Measurements from ENCODE around the gene LEMD1. TPM values are rescaled to one million over a fixed set of nuclear protein-coding genes. Genes with fewer than 3 reads are reported as not detected.
"Not testable (repeated sequence)": the region's sequence is repeated elsewhere in the genome, so short reads cannot be mapped to it uniquely, and the experiment has no call there.

The LEMD1 gene
- polyA plus RNA-seq, 2 donors: 0.78 to 0.81 TPM

GRCh38 chr1:205432692-205433091, 10.8 kb upstream of the LEMD1 start:
- H3K27ac ChIP-seq (ENCODE audit: low read depth in 2 of 2, low read length in 1 of 2); H3K36me3 ChIP-seq (ENCODE audit: control insufficient read depth in 2 of 2, insufficient read depth in 2 of 2, low read length in 1 of 2); H3K9me3 ChIP-seq (ENCODE audit: control insufficient read depth in 2 of 2, insufficient read depth in 1 of 2, low read depth in 1 of 2, low read length in 1 of 2); H3K4me1 ChIP-seq (ENCODE audit: control insufficient read depth in 2 of 2, insufficient read depth in 2 of 2, low read length in 1 of 2); H3K4me3 ChIP-seq (ENCODE audit: low read depth in 1 of 2, low read length in 2 of 2); H3K27me3 ChIP-seq (ENCODE audit: control insufficient read depth in 1 of 2, insufficient read depth in 2 of 2, low read length in 2 of 2): not testable (repeated sequence)
- WGBS, 2 donors: 85 to 86% methylated on average over 1 of the region's 1 CpG

DNA sequence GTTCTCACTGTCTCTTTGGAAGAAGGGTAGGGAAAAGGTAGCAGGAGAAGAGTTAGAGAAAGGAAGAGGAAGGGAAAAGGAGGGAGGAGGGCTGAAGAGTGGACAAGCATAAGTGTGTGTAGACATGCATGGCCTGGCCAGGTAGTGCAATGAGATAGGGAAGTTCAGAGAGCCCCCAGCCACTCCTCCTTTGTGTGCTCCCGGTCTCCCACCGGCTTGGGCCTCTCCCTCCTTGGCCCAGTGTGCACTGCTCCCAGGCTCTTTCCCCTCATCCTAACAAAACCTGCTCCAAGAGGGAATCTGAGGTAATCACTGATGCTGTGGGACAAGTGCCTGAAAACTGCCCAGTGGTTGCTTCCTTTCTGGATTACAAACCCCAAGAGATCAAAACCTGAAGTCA, 10.3 kb upstream of the LEMD1 start:
- H3K4me1 ChIP-seq (ENCODE audit: control insufficient read depth in 2 of 2, insufficient read depth in 2 of 2, low read length in 1 of 2): peaks cover 0 to 5% of the 10 kb centered on the region in 2 donors
- H3K27ac ChIP-seq (ENCODE audit: low read depth in 2 of 2, low read length in 1 of 2): no peak overlapping the region
- no peaks in the 10 kb centered on the region for H3K27me3 ChIP-seq (ENCODE audit: control insufficient read depth in 1 of 2, insufficient read depth in 2 of 2, low read length in 2 of 2)
- WGBS, 2 donors: 60 to 80% methylated on average over 2 of the region's 2 CpGs
- H3K36me3 ChIP-seq (ENCODE audit: control insufficient read depth in 2 of 2, insufficient read depth in 2 of 2, low read length in 1 of 2): no peaks in the 10 kb centered on the region
- H3K4me3 ChIP-seq (ENCODE audit: low read depth in 1 of 2, low read length in 2 of 2): no peak overlapping the region
- no peaks in the 10 kb centered on the region for H3K9me3 ChIP-seq (ENCODE audit: control insufficient read depth in 2 of 2, insufficient read depth in 1 of 2, low read depth in 1 of 2, low read length in 1 of 2)

DNA sequence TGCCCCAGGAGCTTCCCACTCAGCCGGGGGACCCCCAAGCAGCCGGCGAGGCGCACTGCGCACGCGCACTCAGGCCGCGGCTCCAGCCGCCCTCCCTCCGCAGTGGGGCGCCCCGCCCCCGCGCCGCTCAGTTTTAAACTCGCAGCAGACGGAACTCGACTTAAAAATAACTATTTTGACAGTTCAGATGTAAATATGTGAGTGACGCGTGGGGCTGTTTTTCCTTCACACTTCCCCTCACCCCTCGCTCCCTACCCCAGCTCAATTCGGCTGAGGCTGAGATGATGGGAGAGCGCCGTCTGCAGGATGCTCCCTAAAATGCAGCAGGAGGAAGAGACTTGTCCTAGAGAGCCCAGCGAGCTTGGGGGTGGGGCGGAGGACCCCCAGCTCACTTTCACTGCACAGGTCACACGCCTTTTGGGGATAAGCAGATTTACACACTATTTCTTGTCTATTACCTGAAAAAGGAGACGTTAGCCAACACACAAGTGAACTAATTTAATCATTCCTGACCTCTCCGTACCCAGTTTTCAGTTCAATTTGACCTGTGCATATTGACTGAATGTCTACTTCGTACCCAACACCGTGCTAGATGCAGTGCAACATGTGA, 8.9 kb upstream of the LEMD1 start:
- H3K27me3 ChIP-seq (ENCODE audit: control insufficient read depth in 1 of 2, insufficient read depth in 2 of 2, low read length in 2 of 2): no peaks in the 10 kb centered on the region
- H3K36me3 ChIP-seq (ENCODE audit: control insufficient read depth in 2 of 2, insufficient read depth in 2 of 2, low read length in 1 of 2): no peaks in the 10 kb centered on the region
- WGBS, 2 donors: 6% methylated on average over 32 of the region's 32 CpGs
- H3K4me1 ChIP-seq (ENCODE audit: control insufficient read depth in 2 of 2, insufficient read depth in 2 of 2, low read length in 1 of 2): peaks cover 0 to 5% of the 10 kb centered on the region in 2 donors
- no peaks in the 10 kb centered on the region for H3K9me3 ChIP-seq (ENCODE audit: control insufficient read depth in 2 of 2, insufficient read depth in 1 of 2, low read depth in 1 of 2, low read length in 1 of 2)
- H3K4me3 ChIP-seq (ENCODE audit: low read depth in 1 of 2, low read length in 2 of 2): peak overlapping the region; percentile 35 to 56
- H3K27ac ChIP-seq (ENCODE audit: low read depth in 2 of 2, low read length in 1 of 2): no peak overlapping the region

DNA sequence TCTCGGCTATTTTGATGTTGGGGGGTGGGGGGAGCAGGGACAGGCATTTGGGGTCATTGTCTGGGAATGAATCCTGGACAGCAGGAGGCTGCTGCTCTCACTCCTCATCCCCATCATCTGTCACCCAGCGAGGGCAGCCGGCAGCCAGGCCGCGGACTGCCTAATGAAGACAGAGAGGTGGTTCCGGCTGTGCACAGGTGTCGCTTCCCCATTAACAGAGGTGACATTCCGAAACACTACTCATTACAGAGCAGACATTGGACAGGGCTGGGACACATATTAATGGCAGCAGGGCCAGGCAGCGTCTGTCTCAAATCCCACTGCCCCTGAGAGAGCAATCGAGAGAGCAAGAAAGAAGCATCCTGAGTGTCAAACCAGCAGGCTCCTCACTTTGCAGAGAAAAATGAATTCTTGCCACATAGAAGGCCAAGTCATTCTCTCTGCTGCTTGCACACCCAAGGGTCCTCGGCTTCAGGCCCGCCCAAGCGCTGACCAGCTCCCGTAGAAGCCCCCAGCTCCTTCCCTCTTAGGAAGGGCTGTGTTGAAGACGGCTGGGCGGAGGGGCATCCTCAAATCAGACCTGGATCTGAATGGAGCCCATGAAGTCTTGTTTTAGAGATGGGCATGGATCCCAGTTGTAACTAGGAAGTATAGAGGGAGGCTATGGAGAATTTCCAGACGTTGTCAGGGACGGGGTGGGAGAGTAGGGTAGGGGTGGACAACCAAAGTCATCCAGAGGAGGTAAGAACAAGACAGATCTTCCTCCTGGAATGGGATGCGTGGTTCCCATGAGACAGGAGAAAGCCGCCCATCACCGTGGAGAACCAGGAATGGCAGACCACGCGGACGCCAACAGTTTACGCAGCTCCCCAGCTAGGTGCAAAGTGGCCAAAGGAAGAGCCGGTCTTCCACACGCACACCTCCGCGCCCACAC, 8.2 kb upstream of the LEMD1 start:
- 56 to 58% methylated on average over 29 of the region's 29 CpGs for WGBS, 2 donors

GRCh38 chr1:205424901-205425600, 3.2 kb upstream of the LEMD1 start:
- WGBS, 2 donors: 60 to 68% methylated on average over 8 of the region's 8 CpGs
- H3K4me1 ChIP-seq (ENCODE audit: control insufficient read depth in 2 of 2, insufficient read depth in 2 of 2, low read length in 1 of 2): no peaks in the 10 kb centered on the region
- peaks cover 0 to 3% of the 10 kb centered on the region in 2 donors for H3K27me3 ChIP-seq (ENCODE audit: control insufficient read depth in 1 of 2, insufficient read depth in 2 of 2, low read length in 2 of 2)
- no peaks in the 10 kb centered on the region for H3K36me3 ChIP-seq (ENCODE audit: control insufficient read depth in 2 of 2, insufficient read depth in 2 of 2, low read length in 1 of 2)
- H3K27ac ChIP-seq (ENCODE audit: low read depth in 2 of 2, low read length in 1 of 2): no peak overlapping the region
- H3K4me3 ChIP-seq (ENCODE audit: low read depth in 1 of 2, low read length in 2 of 2): no peak overlapping the region
- no peaks in the 10 kb centered on the region for H3K9me3 ChIP-seq (ENCODE audit: control insufficient read depth in 2 of 2, insufficient read depth in 1 of 2, low read depth in 1 of 2, low read length in 1 of 2)

More for the DNA sequence above, 8.2 kb upstream of the LEMD1 start:
- Histone ChIP-seq H3K9me3 (ENCODE audit: control insufficient read depth in 2 of 2, insufficient read depth in 1 of 2, low read depth in 1 of 2, low read length in 1 of 2) (no peaks in the 10 kb centered on the region), H3K4me3 (ENCODE audit: low read depth in 1 of 2, low read length in 2 of 2) (peak overlapping the region; percentile 35 to 56), H3K27me3 (ENCODE audit: control insufficient read depth in 1 of 2, insufficient read depth in 2 of 2, low read length in 2 of 2) (no peaks in the 10 kb centered on the region), H3K4me1 (ENCODE audit: control insufficient read depth in 2 of 2, insufficient read depth in 2 of 2, low read length in 1 of 2) (peaks cover 0 to 5% of the 10 kb centered on the region in 2 donors), H3K36me3 (ENCODE audit: control insufficient read depth in 2 of 2, insufficient read depth in 2 of 2, low read length in 1 of 2) (no peaks in the 10 kb centered on the region), H3K27ac (ENCODE audit: low read depth in 2 of 2, low read length in 1 of 2) (no peak overlapping the region)

DNA sequence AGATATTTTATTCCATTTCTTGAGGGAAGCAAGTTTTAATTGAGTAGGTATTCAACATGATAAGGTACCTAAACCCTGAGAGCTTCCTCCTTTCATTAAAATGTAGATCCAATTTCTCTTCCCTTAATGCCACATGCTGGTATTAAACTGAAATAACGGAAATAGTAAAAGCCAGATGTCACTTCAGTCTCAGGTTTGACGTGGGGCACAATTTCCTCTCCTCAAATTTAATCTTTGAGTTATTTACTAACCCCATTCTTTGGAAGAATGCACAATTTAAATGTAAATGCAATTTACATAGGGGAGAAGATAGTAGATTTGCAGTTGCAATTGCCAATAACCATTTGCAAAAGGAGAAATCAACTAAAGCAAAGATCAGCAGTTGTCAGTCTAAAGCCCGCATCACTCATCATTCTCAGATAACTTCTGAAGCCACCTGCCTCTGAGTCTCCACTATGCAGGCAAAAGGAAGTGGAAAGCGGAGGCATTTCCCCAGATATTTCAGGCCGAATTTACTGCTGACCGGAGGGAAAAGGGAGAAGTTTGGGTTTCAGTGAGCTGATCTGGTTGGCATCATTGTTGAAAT, 2.1 kb upstream of the LEMD1 start:
- peaks cover 0 to 3% of the 10 kb centered on the region in 2 donors for H3K27me3 ChIP-seq (ENCODE audit: control insufficient read depth in 1 of 2, insufficient read depth in 2 of 2, low read length in 2 of 2)

DNA sequence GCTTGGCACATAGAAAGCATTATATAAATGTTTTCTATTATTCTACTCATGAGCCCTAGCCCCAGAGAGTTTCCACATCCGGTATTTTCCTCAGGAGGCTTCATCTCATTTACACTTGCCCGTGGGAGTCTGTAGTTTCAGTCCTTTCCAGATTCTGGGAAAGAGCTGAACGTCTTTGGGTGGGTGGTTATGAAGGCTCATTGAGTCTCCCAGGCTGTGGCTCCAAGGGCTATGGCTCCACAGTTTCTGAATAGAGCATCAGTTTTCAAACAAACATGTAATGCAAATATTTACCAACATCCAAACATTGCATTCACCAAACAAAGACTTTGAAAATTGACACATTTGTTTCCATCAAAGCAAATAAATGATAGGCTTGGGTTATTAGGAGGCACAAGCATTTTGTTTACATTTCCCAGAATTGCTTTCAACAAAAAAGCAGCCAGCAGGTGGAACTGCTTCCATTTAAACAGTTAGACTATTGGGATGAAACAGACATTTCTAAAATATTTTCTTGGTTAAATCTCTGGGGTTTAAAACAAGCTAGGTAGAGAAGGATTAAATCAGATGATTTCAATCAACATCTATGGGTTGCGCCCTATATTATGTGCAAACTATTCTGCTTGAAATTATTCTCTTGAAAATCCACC, 1.3 kb upstream of the LEMD1 start:
- H3K27ac ChIP-seq (ENCODE audit: low read depth in 2 of 2, low read length in 1 of 2): no peak overlapping the region
- no peaks in the 10 kb centered on the region for H3K36me3 ChIP-seq (ENCODE audit: control insufficient read depth in 2 of 2, insufficient read depth in 2 of 2, low read length in 1 of 2)
- no peak overlapping the region for H3K4me3 ChIP-seq (ENCODE audit: low read depth in 1 of 2, low read length in 2 of 2)
- H3K4me1 ChIP-seq (ENCODE audit: control insufficient read depth in 2 of 2, insufficient read depth in 2 of 2, low read length in 1 of 2): no peaks in the 10 kb centered on the region
- 51 to 61% methylated on average over 4 of the region's 4 CpGs for WGBS, 2 donors
- H3K9me3 ChIP-seq (ENCODE audit: control insufficient read depth in 2 of 2, insufficient read depth in 1 of 2, low read depth in 1 of 2, low read length in 1 of 2): no peaks in the 10 kb centered on the region
- peaks cover 0 to 3% of the 10 kb centered on the region in 2 donors for H3K27me3 ChIP-seq (ENCODE audit: control insufficient read depth in 1 of 2, insufficient read depth in 2 of 2, low read length in 2 of 2)

More for the DNA sequence above, 2.1 kb upstream of the LEMD1 start:
- Histone ChIP-seq H3K27ac (ENCODE audit: low read depth in 2 of 2, low read length in 1 of 2) (no peak overlapping the region), H3K4me1 (ENCODE audit: control insufficient read depth in 2 of 2, insufficient read depth in 2 of 2, low read length in 1 of 2) (no peaks in the 10 kb centered on the region), H3K36me3 (ENCODE audit: control insufficient read depth in 2 of 2, insufficient read depth in 2 of 2, low read length in 1 of 2) (no peaks in the 10 kb centered on the region), H3K9me3 (ENCODE audit: control insufficient read depth in 2 of 2, insufficient read depth in 1 of 2, low read depth in 1 of 2, low read length in 1 of 2) (no peaks in the 10 kb centered on the region), H3K4me3 (ENCODE audit: low read depth in 1 of 2, low read length in 2 of 2) (no peak overlapping the region)
- WGBS, 2 donors: 82 to 88% methylated on average over 6 of the region's 6 CpGs

DNA sequence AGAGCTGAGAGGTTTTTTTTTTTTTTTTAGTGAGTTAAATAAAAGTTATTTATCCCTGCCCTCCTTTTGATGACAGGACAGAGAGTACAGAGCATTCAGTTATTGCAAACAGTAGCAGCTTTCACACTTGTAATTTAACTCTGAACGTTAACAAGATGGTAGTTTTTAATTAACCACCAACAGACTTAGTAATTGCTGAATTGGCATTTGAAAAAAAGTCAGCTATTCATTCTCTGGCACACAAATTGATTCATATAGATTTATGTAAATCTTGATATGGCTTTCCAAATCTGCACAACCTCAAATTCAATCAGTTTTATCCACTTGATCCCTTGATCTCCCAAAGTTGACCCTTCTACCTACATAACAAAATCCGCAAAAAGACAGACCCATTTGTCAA, 918 bp downstream of the LEMD1 start:
- H3K36me3 ChIP-seq (ENCODE audit: control insufficient read depth in 2 of 2, insufficient read depth in 2 of 2, low read length in 1 of 2): no peaks in the 10 kb centered on the region
- no peak overlapping the region for H3K4me3 ChIP-seq (ENCODE audit: low read depth in 1 of 2, low read length in 2 of 2)
- H3K4me1 ChIP-seq (ENCODE audit: control insufficient read depth in 2 of 2, insufficient read depth in 2 of 2, low read length in 1 of 2): no peaks in the 10 kb centered on the region
- H3K27me3 ChIP-seq (ENCODE audit: control insufficient read depth in 1 of 2, insufficient read depth in 2 of 2, low read length in 2 of 2): peaks cover 0 to 3% of the 10 kb centered on the region in 2 donors
- no peak overlapping the region for H3K27ac ChIP-seq (ENCODE audit: low read depth in 2 of 2, low read length in 1 of 2)
- no peaks in the 10 kb centered on the region for H3K9me3 ChIP-seq (ENCODE audit: control insufficient read depth in 2 of 2, insufficient read depth in 1 of 2, low read depth in 1 of 2, low read length in 1 of 2)
- WGBS, 2 donors: 75 to 77% methylated on average over 2 of the region's 2 CpGs

All from esophagus (tissue), 2 donors.